HG02938 (cell line): Measurements from ENCODE around the gene DCTN5.

Experiments used
- ATAC-seq: cut with Tn5 transposase; IDR thresholded peaks from one replicate; pipeline ENCODE4 v1.9.1; 2021; ENCODE audit warnings: mild to moderate bottlenecking, moderate library complexity; ENCODE audit not compliant: unreplicated experiment

DCTN5 gene

GRCh38 chr16:23651943-23652468, 10.7 kb downstream of the DCTN5 start:
- no peak for ATAC-seq

GRCh38 chr16:23663918-23664317, 22.7 kb downstream of the DCTN5 start:
- no peak for ATAC-seq

- ATAC-seq, result no peak
These were observed 25.5 kb downstream of the DCTN5 start for GRCh38 chr16:23666571-23667354.

GRCh38 chr16:23667355-23667659, 26.0 kb downstream of the DCTN5 start:
- no peak for ATAC-seq

- ATAC-seq, result no peak
These were observed 27.0 kb downstream of the DCTN5 start for GRCh38 chr16:23668225-23668624.

GRCh38 chr16:23668873-23669272, 27.6 kb downstream of the DCTN5 start:
- no peak for ATAC-seq

- ATAC-seq, result peak; percentile 97
These were observed 29.0 kb downstream of the DCTN5 start for GRCh38 chr16:23670137-23670776.

- ATAC-seq, result no peak
These were observed 32.8 kb downstream of the DCTN5 start for GRCh38 chr16:23673971-23674614.

- ATAC-seq, result no peak
These were observed 35.7 kb downstream of the DCTN5 start for GRCh38 chr16:23676924-23677480.

GRCh38 chr16:23678430-23679273, 37.4 kb downstream of the DCTN5 start, which contains the start of gene PLK1:
Gene PLK1, plus strand, starts transcription at chr16:23678889. Its CDS starts 44 bp downstream, at chr16:23678933.
- ATAC-seq, result peak; percentile 86

- no peak for ATAC-seq
These were observed 38.2 kb downstream of the DCTN5 start for GRCh38 chr16:23679274-23679985.

- ATAC-seq, result no peak
These were observed 38.7 kb downstream of the DCTN5 start for GRCh38 chr16:23679986-23680336.

GRCh38 chr16:23682181-23682580, 40.9 kb downstream of the DCTN5 start:
- no peak for ATAC-seq

- no peak for ATAC-seq
These were observed 42.2 kb downstream of the DCTN5 start for GRCh38 chr16:23683487-23683886.

GRCh38 chr16:23687034-23687808, 46.0 kb downstream of the DCTN5 start:
- no peak for ATAC-seq

GRCh38 chr16:23689442-23690187, 48.3 kb downstream of the DCTN5 start:
- no peak for ATAC-seq

GRCh38 chr16:23690771-23691482, 49.7 kb downstream of the DCTN5 start:
- no peak for ATAC-seq
